ENCODE measurements around the gene MORN3.

MORN3 gene

DNA sequence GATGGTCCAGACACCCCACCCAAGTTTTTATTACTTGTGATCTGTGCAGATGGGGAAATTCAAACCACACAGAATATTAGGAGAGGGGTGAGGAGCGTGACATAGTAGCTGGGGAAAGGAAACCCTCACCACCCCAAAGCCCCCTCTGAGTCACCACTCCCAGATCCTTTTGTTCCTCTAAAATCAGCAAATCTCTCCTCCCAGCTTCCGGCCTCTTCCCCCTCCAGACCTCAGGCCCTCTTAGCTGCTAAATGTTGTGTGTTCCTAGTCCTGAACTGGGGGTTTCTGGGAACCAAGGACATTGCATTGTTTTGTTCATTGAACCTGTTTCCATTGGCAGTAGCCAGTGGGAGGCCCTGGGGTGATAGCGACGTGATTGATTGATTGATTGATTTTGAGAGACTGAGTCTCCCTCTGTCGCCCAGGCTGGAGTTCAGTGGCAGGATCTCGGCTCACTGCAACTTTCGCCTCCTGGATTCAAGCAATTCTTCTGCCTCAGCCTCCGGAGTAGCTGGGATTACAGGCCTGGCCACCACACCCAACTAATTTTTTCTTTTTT, 49.0 kb downstream of the MORN3 start:
- TF ChIP-seq CTCF (IDR thresholded peaks at IDR 0.05; ENCODE audit: insufficient read depth, low read depth, low read length, missing control alignments): no peak
- no peak for DNase-seq (ENCODE audit: low read depth)
- no peak overlapping the region for H3K4me3 ChIP-seq (ENCODE audit: low read length)

DNA sequence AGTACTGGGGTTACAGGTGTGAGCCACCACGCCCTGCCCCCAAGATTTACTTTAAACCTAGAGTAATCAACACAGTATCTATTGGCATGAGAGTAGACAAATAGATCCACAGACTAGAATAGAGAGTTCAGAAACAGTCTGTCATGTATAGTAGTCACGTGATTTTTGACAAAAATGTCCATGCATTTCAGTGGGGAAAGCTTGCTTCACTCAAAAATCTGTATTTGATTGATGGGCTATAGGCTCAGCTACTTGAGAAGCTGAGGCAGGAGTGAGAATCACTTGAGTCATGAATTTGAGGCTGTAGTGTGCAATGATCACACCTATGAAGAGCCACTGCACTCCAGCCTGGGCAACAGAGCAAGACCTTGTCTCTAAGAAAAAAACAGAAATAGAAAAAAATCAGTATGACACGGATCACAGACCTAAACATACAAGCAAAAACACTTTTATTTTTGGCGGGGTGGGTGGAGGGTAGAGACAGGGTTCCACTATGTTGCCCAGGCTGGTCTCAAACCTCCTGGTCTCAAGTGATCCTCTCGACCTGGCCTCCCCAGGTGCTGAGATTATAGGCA, 50.7 kb downstream of the MORN3 start:
- no peak overlapping the region for H3K4me3 ChIP-seq (ENCODE audit: low read length)
- DNase-seq (ENCODE audit: low read depth): no peak
- no peak for TF ChIP-seq CTCF (IDR thresholded peaks at IDR 0.05; ENCODE audit: insufficient read depth, low read depth, low read length, missing control alignments)

GRCh38 chr12:121614872-121615467, 54.5 kb downstream of the MORN3 start:
- no peak for TF ChIP-seq CTCF (IDR thresholded peaks at IDR 0.05; ENCODE audit: insufficient read depth, low read depth, low read length, missing control alignments)
- DNase-seq (ENCODE audit: low read depth): no peak
- H3K4me3 ChIP-seq (ENCODE audit: low read length): no peak overlapping the region

DNA sequence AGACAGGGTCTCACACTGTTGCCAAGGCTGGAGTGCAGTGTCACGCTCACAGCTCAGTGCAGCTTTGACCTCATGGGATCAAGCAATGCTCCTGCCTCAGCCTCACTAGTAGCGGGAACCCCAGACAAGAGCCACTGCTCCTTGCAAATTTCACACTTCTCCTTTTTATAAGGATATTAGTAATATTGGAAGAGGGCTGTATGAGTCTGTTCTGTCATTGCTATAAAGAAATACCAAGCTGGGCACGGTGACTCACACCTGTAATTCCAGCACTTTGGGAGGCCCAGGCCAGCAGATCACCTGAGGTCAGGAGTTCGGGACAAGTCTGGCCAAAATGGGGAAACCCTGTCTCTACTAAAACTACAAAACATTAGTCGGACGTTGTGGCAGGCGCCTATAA, 56.0 kb downstream of the MORN3 start:
- no peak overlapping the region for H3K4me3 ChIP-seq (ENCODE audit: low read length)
- no peak for TF ChIP-seq CTCF (IDR thresholded peaks at IDR 0.05; ENCODE audit: insufficient read depth, low read depth, low read length, missing control alignments)
- no peak for DNase-seq (ENCODE audit: low read depth)

DNA sequence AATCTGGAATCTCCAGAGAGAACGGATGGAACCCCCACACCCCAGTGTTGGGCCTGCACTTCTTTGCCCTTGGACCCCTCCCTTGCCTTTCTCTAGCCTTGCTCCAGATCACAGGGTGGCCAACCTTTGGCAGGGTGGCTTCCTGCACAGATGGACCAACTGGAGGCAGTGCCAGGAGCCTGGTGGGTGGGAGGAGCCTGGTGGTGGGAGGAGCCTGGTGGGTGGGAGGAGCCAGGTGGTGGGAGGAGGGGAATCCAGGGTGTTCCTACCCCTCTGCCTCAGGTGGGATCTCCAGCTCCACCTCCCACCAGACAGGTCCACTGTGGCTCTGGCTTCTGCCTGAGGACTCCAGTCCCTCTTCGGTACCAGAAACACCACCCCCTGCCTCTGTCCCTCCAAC, 58.1 kb downstream of the MORN3 start:
- no peak overlapping the region for H3K4me3 ChIP-seq (ENCODE audit: low read length)
- no peak for TF ChIP-seq CTCF (IDR thresholded peaks at IDR 0.05; ENCODE audit: insufficient read depth, low read depth, low read length, missing control alignments)
- DNase-seq (ENCODE audit: low read depth): no peak

DNA sequence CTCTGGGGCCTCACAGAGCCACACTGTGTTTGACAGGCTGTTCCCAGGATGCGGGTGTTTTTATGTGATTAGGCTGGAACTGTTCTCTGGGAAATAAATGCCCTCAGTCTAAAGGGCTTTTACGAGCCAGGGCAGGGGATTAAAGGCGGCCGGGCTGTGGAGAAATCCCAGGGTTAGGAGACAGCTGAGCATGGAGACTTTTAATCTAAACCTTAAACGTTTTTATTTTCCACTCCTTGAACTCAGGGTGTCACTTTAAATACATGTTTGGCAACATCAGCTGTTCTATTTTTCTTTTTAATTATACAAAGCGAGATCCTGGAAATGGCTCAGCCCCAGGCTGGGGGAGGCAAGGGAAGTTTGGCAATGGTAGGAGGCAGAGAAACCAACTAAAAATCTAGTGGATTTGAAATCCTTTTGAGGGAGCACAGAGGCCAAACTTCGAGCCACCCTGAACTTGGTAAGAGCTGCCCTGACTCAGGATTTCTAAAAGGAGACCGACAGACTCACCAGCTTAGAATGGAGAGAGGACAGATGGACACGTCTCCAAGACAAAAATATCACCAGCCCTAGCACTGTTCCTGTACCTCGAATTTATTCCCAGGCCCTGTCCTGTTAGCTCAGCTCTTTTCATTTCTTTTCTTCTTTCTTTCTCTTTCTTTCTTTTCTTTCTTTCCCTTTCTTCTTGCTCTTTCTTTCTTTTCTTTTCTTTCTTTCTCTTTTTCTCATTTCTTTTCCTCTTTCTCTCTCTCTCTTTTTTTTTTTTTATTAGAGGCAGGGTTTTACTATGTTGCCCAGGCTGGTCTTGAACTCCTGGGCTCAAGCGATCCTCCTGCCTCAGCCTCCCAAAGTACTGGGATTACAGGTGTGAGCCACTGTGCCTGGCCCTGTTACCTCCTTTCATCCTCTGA, 59.0 kb downstream of the MORN3 start:
- DNase-seq (ENCODE audit: low read depth): no peak
- H3K4me3 ChIP-seq (ENCODE audit: low read length): no peak overlapping the region
- no peak for TF ChIP-seq CTCF (IDR thresholded peaks at IDR 0.05; ENCODE audit: insufficient read depth, low read depth, low read length, missing control alignments)

Data from epithelial cell of esophagus (primary cell).